HG02588 (cell line): ENCODE data around the gene CENPT.
"Not testable (repeated sequence)": the region's sequence is repeated elsewhere in the genome, so short reads cannot be mapped to it uniquely, and the experiment has no call there.

Source experiments
- ATAC-seq: cut with Tn5 transposase; IDR thresholded peaks from one replicate; pipeline ENCODE4 v1.9.1; 2021; ENCODE audit warnings: mild to moderate bottlenecking, moderate library complexity; ENCODE audit not compliant: unreplicated experiment

CENPT gene

DNA sequence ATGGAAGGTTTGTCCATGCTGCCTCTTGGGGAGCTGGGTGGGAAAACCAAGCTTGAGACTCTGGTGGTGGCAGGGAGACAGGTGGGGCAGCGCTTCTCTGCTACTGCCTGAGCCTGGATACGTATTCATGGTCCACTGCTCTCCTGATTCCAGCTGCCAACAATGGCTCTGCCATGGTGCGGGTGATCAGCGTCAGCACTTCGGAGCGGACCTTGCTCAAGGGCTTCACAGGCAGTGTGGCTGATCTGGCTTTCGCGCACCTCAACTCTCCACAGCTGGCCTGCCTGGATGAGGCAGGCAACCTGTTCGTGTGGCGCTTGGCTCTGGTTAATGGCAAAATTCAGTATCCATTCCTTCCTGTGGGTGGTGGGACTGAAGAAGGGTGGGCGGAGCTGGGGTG, 29.6 kb upstream of the CENPT start:
- ATAC-seq: no peak

DNA sequence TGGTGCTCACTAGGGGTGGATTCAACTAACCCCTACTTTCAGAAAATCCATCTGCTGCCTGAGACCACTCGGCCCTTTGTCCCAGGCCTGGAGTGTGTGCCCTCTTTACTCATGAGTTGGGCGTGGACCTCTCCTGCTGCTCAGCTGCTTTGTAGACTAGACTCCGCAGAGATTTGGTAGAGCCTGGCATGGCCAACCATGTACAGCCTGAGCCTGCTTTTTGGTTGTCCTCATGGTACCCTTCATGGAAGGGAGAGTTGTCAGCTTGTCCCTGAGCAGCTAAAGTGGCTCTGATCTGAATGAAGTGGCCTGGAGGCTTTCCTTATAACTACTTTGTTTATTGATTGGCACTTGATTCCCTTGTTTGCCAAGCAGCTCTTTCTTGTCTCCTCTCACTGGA, 26.9 kb upstream of the CENPT start:
- no peak for ATAC-seq

DNA sequence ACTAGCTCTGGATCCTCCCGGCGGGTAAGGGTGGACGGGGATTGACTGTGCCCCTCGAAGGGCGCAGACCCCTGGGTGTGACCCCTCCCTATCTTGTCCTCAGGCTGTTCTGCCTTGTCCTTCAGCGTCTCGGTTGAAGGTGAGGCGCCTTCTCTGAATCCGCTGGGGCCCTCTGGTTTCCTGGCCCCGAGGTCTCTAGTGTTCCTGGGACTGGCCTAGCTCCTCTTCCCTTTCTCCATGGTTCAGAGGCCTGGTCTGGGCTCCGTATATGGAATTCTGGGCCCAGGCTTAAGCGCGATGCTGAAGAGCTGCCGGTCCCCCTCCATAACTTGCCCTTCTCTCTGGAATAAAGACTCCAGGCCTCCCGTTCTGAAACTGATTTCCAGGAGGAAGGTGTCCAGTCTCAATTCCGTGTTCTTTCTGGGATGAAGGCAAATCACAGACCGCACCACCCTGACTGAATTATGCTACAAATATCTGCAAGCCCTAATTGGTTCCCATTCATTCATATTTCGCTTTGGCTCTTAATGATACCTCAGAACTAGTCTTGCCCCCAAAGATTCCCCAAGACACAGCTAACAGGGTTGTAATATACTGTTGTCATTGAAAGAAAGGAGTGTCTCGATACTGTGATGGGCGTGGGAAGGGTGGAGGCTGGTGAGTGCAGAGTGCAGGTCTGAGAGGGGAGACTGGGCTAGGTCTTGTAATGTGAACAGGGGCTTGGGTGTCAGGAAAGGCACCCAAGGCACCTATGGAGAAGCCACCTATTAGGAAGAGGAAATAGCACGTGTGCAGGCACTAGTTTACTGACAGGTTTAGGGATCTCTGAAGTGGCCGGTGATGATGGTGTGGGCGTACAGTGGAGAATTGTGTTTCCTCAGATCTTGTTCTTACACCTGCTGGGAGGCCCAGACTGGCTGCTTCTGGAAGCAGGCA, 26.2 kb upstream of the CENPT start:
- ATAC-seq: no peak

DNA sequence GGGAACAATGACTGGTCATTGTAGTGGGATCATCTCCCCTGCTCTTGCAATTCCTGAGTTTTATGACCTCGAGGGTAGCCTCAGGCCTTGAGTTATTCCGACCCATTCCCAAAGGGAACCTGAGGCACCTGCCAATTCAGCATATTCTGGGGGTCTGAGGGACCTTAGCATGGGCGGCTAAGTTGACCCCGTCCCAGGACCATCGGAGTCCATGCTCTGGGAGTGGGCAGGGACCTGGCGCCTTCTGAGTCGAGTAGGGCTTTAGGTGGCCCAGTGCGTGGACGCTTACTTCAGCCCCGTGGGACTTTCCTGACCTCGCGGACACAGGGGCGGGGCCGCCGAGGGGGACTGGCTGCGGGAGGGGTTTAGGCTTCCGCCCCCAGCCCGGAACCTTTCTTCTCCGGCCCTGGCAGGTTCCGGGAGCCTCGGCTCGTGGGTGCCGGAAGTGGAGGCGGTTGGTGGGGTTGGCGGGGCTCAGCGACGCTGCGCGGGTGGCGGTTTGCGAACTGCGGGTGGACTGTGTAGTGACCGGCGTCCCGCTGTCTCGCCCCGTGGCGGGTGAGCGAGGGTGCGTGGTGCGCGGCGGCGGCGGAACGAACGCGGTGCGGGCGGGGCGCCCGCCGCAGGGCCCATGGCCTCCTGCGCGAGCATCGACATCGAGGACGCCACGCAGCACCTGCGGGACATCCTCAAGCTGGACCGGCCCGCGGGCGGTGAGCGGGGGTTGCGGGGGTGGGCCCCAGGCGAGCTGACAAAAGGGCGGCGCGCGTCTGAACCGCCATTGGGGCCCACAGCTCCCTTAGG, 25.3 kb upstream of the CENPT start, which contains the start of gene EDC4:
TSS of gene EDC4 (plus strand) at position 422 of the 804 bp plus-strand sequence. CDS start at position 632, 210 bp downstream.
- ATAC-seq: peak; percentile 76

DNA sequence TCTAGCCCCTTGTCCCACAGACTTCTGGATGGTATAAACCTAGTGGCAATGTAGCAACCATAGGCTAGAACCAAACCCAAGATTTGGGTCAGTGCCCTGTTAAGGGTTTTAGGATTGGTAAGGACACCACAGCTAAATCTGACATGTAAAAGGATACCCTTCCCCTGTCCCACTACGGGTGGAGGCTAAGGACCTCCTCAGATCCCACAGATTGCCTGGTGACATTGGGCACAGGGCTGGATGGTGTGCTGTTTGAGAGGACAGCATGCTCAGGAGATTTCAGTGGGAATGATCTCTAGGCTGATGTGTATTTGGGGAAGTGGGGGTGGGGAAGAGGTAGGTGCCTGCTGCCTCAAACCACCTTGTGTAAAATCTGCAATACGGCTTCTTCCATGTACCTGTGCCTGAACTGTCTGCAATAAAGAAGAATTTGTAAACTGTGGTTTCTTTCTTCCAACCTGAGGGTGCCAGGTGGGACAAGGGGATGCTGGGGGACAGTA, 24.7 kb upstream of the CENPT start:
- ATAC-seq: no peak

DNA sequence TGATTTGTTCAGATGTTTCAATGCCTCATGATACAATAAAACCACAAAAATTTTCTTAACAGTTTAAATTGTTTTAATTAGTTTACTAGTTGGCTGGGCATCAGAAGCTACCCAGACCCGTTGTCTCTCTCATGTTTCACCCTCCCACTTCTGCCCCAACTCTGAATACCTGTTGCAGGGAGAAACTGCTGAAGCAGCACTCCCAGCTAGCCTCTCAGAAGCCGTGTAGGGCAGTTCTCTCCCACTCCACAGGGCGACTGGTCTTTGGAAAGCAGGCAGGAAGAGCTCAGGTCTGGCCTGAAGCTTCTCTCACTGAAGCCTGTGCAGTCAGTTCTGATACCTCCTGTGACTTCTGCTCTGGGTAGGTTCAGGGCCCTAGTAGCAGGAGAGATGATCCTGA, 23.8 kb upstream of the CENPT start:
- no peak for ATAC-seq

DNA sequence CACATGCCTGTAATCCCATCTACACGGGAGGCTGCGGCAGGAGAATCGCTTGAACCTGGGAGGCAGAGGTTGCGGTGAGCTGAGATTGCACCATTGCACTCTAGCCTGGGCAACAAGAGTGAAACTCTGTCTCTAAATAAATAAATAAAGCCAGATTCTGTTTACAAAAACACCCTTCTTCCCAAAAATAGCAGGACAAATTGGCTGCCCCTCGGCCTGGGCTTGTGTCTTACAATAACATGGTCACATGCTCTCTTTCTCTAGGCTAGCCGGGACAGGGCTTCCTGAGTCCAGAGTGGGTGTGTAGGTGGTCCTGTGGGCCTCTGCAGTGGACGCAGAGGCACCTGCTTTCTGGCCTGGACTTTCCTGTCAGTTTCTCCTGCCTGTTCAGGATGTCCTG, 22.2 kb upstream of the CENPT start:
- no peak for ATAC-seq

DNA sequence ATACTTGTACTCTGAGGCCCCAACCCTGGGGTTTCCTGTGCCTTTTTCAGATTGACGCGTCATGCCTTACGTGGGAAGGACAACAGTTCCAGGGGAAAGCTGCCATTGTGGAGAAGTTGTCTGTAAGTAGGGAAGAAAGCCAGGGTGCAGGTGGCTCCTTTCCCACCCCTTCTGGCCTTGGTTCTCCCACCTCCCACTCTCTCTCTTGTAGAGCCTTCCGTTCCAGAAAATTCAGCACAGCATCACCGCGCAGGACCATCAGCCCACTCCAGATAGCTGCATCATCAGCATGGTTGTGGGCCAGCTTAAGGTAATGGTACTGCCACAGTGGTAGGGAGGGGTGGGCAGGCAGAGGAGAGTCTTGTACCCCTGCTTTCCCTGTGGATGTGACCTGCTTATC, 20.8 kb upstream of the CENPT start:
- no peak for ATAC-seq

DNA sequence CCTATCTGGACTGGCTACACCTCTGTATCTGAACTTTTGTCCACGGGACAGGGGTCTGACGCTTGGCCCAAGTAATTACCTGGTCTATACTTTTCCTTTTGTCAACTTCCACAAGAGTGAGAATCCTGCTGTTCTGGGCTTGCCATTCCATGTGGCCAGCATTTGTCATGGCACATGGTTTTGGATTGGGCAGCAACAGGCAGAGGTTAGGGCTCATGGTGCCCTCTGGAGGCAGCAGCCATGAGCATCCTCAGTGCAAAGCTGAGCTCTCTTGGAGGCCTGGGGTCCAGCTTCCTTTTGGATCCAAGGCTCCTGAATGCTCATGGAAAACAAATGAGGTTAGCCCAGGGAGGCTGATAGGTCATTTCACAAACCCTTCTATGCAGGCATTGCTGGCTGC, 17.8 kb upstream of the CENPT start:
- ATAC-seq: no peak

DNA sequence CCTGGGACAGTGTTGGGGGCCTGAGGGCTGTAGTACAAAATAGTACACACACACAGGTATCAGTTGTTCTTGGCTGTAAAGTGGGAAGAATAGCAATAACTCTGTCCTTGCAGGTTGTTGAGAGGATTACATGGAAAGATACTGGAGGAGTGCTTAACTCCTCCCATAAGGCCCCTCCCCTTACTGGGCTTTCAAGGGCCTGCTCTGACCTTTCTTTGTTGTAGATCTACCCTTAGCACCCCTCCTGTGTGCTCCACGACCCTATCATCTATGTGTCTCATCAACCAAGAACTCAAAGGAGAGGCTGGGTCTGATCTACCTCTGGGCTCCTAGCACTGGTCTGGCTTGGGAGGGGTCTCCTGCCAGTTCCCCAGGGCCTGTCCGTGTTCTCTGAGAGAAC, 17.1 kb upstream of the CENPT start:
- no peak for ATAC-seq

DNA sequence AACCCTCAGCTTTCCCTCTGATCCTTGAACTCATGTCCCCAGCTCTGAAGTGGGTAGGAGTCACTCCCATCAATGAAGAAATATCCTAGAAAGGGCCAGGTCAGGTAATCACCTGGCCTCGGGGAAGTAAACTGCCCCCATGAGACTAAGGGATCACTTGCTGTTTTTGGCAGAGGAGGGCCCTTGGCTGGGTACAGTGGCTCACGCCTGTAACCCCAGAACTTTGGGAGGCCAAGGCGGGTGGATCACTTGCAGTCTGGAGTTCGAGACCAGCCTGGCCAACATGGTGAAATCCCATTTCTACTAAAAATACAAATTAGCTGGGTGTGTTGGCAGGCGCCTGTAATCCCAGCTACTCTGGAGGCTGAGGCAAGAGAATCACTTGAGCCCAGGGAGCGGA, 16.6 kb upstream of the CENPT start:
- not testable (repeated sequence) for ATAC-seq

DNA sequence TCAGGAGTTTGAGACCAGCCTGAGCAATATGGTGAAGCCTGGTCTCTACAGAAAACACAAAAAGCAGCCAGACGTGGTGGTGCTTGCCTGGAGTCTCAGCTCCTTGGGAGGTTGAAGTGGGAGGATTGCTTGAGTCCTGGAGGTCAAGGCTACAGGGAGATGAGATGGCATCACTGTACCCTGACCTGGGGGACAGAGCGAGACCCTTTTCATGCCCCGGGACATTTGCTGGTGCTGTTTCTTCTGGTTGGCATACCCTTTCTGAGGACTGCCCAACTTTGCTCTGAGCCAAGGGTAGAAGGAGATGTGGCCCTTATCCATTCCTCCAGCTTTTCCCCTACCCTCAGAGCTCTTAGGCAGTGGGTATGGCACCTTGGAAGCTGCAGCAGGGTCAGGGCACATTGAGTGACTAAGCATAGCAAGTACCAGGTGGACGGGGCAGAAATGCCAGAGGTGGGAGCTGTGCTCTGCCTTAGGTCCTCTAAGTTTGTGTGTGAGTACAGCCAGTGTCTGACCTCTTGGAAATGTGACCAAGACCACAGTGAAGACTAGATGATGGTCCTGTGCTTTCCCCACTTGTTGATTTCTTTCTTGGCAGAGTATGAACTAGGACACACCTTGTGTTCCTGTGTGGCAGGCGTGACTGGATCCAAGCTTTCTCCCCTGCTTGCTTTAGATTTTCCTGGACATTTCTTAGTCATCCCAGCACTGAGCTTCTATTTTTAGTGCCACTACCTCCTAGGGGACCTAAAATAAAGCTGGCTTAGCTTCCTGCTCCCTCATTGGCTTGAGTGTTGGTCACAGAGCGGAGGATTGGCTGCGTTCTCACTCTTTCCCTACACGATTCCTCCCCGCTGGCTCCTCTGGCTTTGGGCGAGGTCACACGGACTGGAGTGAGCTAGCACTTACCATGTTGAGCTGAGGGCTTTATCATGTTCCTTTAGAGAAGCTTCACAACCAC, 15.4 kb upstream of the CENPT start:
- no peak for ATAC-seq

DNA sequence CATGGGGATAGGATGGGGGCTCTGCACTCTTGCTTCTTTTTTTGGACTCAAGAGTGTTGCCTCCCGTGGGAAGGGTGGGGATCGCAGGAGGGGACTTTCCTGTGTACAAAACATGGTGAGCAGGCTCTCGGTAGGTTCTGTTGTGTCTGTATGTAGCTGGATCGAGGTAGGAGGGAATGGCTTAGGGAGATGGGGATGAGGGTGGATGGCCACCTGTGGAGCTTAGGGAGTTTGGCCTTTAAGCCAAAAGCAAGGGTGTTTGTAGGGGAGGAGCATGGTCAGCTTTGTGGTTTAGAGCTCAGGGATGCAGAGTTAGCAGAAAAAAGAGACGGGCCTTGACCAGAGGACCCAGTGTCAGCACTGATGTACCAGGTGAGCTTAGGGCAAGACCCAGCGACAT, 14.4 kb upstream of the CENPT start:
- ATAC-seq: no peak

DNA sequence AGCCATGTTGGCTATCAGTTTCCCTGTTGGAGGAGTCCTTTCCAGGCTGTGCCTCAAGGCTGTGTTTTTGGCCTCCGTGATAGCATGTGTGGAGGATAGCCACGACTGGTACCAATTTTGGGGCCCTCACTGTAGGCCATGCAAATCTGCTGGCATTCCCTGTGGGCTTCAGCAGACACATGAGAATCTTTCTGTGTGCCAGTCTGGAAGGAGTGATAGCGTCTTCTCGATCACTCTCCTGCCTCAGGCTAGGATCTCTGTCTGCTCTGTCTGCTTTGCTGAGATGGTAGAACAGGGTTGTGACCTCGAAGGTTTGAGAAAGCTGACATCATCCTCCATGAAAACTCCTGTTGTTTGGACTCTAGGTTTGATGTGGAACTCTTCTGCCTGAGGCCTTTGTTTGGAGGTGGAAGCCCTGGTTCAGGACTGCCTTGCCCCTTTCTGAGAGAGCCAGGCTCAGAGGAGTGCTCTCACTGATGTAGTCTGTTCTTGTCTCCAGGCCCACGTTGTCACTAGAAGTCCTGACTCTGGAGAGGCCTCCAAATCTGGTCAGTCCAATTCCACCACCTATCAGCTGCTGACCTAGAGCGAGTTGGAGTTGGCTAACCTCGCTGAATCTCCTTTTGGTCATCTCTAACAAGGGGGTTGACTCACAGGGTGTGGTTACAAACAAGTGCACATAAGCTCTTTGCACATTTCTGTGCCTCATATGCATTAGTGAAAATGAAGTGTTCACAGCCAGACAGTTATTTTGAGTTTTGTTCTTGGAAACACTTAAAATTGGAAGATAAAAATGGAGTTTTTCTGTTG, 13.3 kb upstream of the CENPT start:
- ATAC-seq: no peak

DNA sequence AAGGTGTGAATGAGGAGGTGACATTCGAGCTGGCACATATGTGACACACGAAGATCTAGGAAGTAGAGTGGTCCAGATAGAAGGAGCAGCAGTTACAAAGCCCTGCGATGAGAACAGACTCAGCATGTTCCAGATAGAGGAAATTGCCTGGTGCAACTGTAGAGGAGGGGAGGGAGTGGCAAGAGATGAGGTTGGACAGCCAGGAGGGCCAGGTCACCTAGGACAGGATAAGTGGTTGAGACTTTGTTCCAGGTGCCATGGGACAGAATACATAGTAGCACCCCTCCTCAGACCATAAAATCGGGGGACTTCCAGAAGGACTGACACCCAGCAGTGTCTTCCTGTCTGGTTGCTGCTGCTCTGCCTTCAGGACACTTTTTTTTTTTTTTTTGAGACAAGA, 11.0 kb upstream of the CENPT start:
- ATAC-seq: no peak

DNA sequence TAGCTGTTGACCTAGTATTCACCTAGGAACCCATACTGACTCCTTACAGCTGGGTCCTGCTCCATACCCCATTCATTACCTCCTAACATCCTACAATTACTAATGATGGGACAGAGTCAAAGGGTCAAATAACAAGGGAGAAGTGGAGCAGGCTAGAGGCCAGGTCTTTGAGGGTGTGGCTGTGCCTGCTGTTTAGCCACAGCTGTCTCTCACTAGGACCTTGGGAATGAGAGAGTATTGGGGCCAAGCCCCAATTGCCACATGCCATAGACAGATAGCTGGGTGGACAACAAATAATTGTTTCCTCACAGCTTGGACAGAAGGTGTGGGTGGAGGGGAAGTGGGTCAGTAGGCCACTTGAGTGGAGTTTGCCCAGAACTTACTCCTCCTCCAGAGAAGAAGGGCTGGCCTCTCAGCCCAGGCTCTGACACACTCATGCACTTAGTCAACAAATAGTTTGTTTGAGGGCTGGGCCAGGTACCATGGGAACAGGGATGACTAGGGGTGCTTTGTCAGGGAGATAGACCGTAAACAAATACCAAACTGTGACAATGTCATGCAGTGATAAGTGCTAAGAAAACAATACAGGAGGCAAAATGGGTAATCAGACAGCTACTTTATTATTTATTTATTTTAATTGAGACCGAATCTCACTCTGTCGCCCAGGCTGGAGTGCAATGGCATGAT, 10.2 kb upstream of the CENPT start:
- ATAC-seq: no peak

DNA sequence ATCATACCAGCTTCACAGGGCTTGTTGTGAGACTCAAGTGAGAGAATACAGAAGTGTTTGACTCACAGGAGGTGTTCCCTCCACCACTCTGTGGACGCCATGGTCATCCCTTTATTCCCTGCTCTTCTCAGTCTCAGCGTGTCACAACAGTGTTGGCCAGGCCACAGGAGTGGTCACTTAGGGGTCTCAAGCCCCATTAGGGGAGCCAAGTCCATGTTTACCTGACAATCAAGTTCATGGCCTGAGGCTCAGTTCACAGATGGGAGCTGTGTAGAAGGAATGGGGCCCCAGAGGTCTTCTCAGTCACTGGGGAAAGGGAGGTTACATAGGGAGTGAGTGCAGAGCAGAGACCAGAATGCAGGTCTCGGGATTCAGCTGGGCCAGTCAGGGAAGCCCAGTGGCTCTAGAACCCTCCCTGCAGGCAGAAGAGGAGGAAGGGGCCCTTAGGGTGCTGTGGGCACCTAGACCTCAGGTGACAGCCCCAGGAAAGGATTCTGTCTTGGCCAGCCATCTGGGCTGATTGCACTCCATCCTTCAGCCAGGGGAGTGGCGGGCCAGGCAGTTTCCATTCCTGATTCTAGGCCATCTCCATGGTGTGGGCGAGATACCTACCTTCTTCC, 9.5 kb upstream of the CENPT start:
- ATAC-seq: no peak

DNA sequence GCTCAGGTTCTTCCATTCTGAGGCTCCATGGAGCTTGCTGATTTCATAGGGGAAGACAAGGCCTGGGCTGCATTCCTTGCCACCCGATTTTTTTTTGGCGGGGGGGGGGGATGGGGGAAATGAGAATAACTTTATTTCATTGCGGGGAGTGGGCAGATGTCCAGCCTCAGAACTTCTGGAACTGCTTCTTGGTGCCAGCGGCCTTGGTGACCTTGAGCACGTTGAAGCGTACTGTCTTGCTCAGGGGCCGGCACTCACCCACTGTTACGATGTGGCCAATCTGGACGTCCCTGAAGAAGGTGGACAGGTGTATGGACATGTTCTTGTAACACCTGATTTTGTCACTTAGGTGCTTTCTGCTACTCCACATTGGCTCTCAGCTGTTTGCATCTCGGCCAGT, 8.3 kb upstream of the CENPT start:
- no peak for ATAC-seq

DNA sequence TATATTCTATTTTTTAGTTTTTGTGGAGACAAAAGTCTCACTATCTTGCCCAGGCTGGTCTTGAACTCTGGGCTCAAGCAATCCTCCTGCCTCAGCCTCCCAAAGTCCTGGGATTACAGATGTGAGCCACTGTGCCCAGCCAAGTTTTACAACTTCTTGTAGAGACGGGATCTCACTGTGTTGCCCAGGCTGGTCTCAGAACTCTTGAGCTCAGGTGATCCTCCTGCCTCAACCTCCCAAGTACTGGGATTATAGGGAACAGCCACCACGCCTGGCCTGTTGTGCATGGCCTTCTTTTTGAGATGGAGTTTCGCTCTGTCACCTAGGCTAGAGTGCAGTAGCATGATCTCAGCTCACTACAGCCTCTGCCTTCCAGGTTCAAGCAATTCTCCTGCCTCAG, 6.2 kb upstream of the CENPT start:
- no peak for ATAC-seq
